ENCODE results near the gene DAZAP1.

Gene DAZAP1

GRCh38 chr19:1407528-1408299 lies at the start of gene DAZAP1:
Gene DAZAP1, plus strand, starts transcription at chr19:1407586. Its CDS starts 188 bp downstream, at chr19:1407774.
- no peak for DNase-seq

- DNase-seq: no peak
Observed at GRCh38 chr19:1360126-1360817, 47.1 kb upstream of the DAZAP1 start.

- no peak for DNase-seq
Observed at GRCh38 chr19:1360818-1361461, 46.4 kb upstream of the DAZAP1 start.

GRCh38 chr19:1361601-1362386 lies 45.6 kb upstream of the DAZAP1 start:
- no peak for DNase-seq

GRCh38 chr19:1362387-1363257 lies 44.8 kb upstream of the DAZAP1 start:
- DNase-seq: no peak

- no peak for DNase-seq
Observed at GRCh38 chr19:1363599-1363998, 43.8 kb upstream of the DAZAP1 start.

GRCh38 chr19:1364070-1364704 lies 43.2 kb upstream of the DAZAP1 start:
- DNase-seq: no peak

- no peak for DNase-seq
Observed at GRCh38 chr19:1365319-1366269, 41.8 kb upstream of the DAZAP1 start.

- no peak for DNase-seq
Observed at GRCh38 chr19:1366296-1366695, 41.1 kb upstream of the DAZAP1 start.

GRCh38 chr19:1366899-1367870 lies 40.2 kb upstream of the DAZAP1 start:
- DNase-seq: no peak

GRCh38 chr19:1369214-1369805 lies 38.1 kb upstream of the DAZAP1 start:
- DNase-seq: no peak

GRCh38 chr19:1370579-1371361 lies 36.6 kb upstream of the DAZAP1 start:
- DNase-seq: no peak

- DNase-seq: no peak
Observed at GRCh38 chr19:1373042-1373533, 34.3 kb upstream of the DAZAP1 start.

- DNase-seq: no peak
Observed at GRCh38 chr19:1373534-1374249, 33.7 kb upstream of the DAZAP1 start.

GRCh38 chr19:1374250-1374577 lies 33.2 kb upstream of the DAZAP1 start:
- no peak for DNase-seq

GRCh38 chr19:1376415-1376805 lies 31.0 kb upstream of the DAZAP1 start:
- no peak for DNase-seq

All from SIG-M5 (cell line).